ENCODE measurements around the gene WNT3A. TPM values are rescaled to one million over a fixed set of nuclear protein-coding genes. Genes with fewer than 3 reads are reported as not detected.

WNT3A gene
- total RNA-seq, 1 experiment from 2014 or later = 0.24 TPM

GRCh38 chr1:228084797-228085196, 78.0 kb downstream of the WNT3A start:
- peaks cover 53% of the 10 kb centered on the region for H3K4me1 ChIP-seq (replicated peaks; ENCODE audit: insufficient read depth)
- no peak for DNase-seq
- no peaks in the 10 kb centered on the region for H3K9me2 ChIP-seq (ENCODE audit: insufficient read depth)
- peaks cover 39% of the 10 kb centered on the region; the same call in 1 of the 2 replicates for H3F3A ChIP-seq (ENCODE audit: insufficient read depth, low read depth)
- TF ChIP-seq EZH2 (IDR thresholded peaks at IDR 0.05; ENCODE audit: low read depth) (no peak), CTCF (conservative IDR thresholded peaks at IDR 0.05) (no peak)
- ChIA-PET POLR2A (ENCODE audit: unreplicated experiment) (no interaction called here), CTCF (no interaction called here)
- H2AFZ ChIP-seq = no peak overlapping the region
- peaks cover 28% of the 10 kb centered on the region for H3K36me3 ChIP-seq (ENCODE audit: low read depth)
- peak overlapping the region; percentile 100 for H3K4me3 ChIP-seq
- peaks cover 64% of the 10 kb centered on the region for H4K20me1 ChIP-seq (ENCODE audit: insufficient read depth)
- H3K27ac ChIP-seq = peak overlapping the region; percentile 78
- peak overlapping the region; percentile 100 for H3K4me2 ChIP-seq
- no peaks in the 10 kb centered on the region for H3K27me3 ChIP-seq (ENCODE audit: insufficient read depth, low read depth)
- H3K79me2 ChIP-seq (ENCODE audit: low read depth) = peaks cover 98% of the 10 kb centered on the region
- intact Hi-C loops (cut with micrococcal nuclease; ENCODE audit: unreplicated experiment) = loop anchor here (2.0 to 5.0 kb wide), 3 partner anchors 56 to 322 kb away; partner anchors contain the start of genes GUK1 and WNT3A
- no peaks in the 10 kb centered on the region for H3K9me3 ChIP-seq (ENCODE audit: insufficient read depth, low read depth)
- BruUV-seq (replicated peaks) = no TSS peak

GRCh38 chr1:228085287-228085951, 78.6 kb downstream of the WNT3A start:
- CTCF ChIA-PET = no interaction called here
- Histone ChIP-seq H4K20me1 (ENCODE audit: insufficient read depth) (peaks cover 70% of the 10 kb centered on the region), H3K9me2 (ENCODE audit: insufficient read depth) (no peaks in the 10 kb centered on the region), H3K4me2 (peak overlapping the region; percentile 100), H3K79me2 (ENCODE audit: low read depth) (peaks cover 98% of the 10 kb centered on the region), H3F3A (ENCODE audit: insufficient read depth, low read depth) (peaks cover 43% of the 10 kb centered on the region; the same call in 1 of the 2 replicates), H3K4me3 (peak overlapping the region; percentile 100; the same call in 1 of the 2 replicates), H3K27ac (peak overlapping the region; percentile 78), H3K27me3 (ENCODE audit: insufficient read depth, low read depth) (no peaks in the 10 kb centered on the region), H3K36me3 (ENCODE audit: low read depth) (peaks cover 29% of the 10 kb centered on the region), H3K4me1 (replicated peaks; ENCODE audit: insufficient read depth) (peaks cover 53% of the 10 kb centered on the region), H2AFZ (no peak overlapping the region), H3K9me3 (ENCODE audit: insufficient read depth, low read depth) (no peaks in the 10 kb centered on the region)
- intact Hi-C loops (cut with micrococcal nuclease; ENCODE audit: unreplicated experiment) = loop anchor here (2.0 kb wide), 1 partner anchor 55 kb away; the partner anchor contains the start of gene GUK1
- TF ChIP-seq CTCF (conservative IDR thresholded peaks at IDR 0.05) (no peak), EZH2 (IDR thresholded peaks at IDR 0.05; ENCODE audit: low read depth) (no peak)
- POLR2A ChIA-PET (ENCODE audit: unreplicated experiment) = interaction anchor here (0.6 kb wide), 1 partner anchor 1146 kb away, joined by 5 read pairs; no protein-coding TSS in a partner anchor
- BruUV-seq (replicated peaks) = no TSS peak
- peak in 1 of 2 experiments; percentile 48 for DNase-seq

GRCh38 chr1:228087771-228088251, 81.0 kb downstream of the WNT3A start:
- Histone ChIP-seq H3K79me2 (ENCODE audit: low read depth) (peaks cover 100% of the 10 kb centered on the region), H3K36me3 (ENCODE audit: low read depth) (peaks cover 52% of the 10 kb centered on the region), H3F3A (ENCODE audit: insufficient read depth, low read depth) (peaks cover 56% of the 10 kb centered on the region; the same call in 1 of the 2 replicates), H3K9me3 (ENCODE audit: insufficient read depth, low read depth) (no peaks in the 10 kb centered on the region), H3K27ac (peak overlapping the region; percentile 37; the same call in 1 of the 2 replicates), H2AFZ (no peak overlapping the region), H3K4me1 (replicated peaks; ENCODE audit: insufficient read depth) (peaks cover 68% of the 10 kb centered on the region), H3K27me3 (ENCODE audit: insufficient read depth, low read depth) (no peaks in the 10 kb centered on the region), H3K4me3 (peak overlapping the region; percentile 7; the same call in 1 of the 2 replicates), H3K4me2 (peak overlapping the region; percentile 100), H3K9me2 (ENCODE audit: insufficient read depth) (no peaks in the 10 kb centered on the region), H4K20me1 (ENCODE audit: insufficient read depth) (peaks cover 94% of the 10 kb centered on the region)
- BruUV-seq (replicated peaks) = no TSS peak
- intact Hi-C loops (cut with micrococcal nuclease; ENCODE audit: unreplicated experiment) = no loop called here
- peak; percentile 69 to 72 for DNase-seq
- CTCF ChIA-PET = interaction anchor here (0.6 kb wide), 1 partner anchor 27 kb away, joined by 4 read pairs; no protein-coding TSS in a partner anchor
- POLR2A ChIA-PET (ENCODE audit: unreplicated experiment) = interaction anchor here (0.6 kb wide), 1 partner anchor 82 kb away, joined by 5 read pairs; no protein-coding TSS in a partner anchor
- TF ChIP-seq EZH2 (IDR thresholded peaks at IDR 0.05; ENCODE audit: low read depth) = no peak
- TF ChIP-seq CTCF (conservative IDR thresholded peaks at IDR 0.05) = no peak
